GM12865 (cell line): ENCODE data around the gene DCLK3.

Experiments
- DNase-seq: peaks from one replicate; pipeline ENCODE4 v3.0.0; 2010; ENCODE audit warnings: low read depth
- H3K4me3 ChIP-seq: 2 replicates; pipeline ENCODE4 v1.5.1; 2011; ENCODE audit warnings: mild to moderate bottlenecking, low read depth, low read length, control low read depth
- TF ChIP-seq, protein P1 (sequence below): IDR thresholded peaks from 2 replicates; pipeline ENCODE4 v1.5.1; 2011; ENCODE audit warnings: low read length, control low read depth, low read depth, inconsistent platforms; ENCODE audit not compliant: insufficient read depth; ENCODE audit errors: missing control alignments

Gene DCLK3

DNA sequence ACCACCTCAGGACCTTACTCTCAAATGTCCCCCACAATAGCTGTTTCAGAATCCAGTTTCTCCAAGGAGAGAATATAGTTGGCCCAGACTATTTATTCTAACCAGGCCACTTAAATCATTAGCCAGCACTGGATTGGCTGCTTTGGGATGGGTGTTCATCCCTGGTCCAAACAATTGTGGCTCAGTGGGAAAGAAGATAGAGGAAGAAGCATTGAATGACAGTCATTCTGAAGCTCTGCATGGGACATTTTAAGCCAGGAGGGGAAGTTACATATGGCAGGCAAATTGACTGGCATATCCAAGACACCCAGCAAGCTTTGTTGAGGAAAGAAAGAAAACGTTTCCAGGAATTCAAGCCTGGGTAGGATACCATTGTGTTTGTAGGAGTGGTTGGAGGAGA, 5.6 kb upstream of the DCLK3 start:
- TF ChIP-seq, protein P1, sequence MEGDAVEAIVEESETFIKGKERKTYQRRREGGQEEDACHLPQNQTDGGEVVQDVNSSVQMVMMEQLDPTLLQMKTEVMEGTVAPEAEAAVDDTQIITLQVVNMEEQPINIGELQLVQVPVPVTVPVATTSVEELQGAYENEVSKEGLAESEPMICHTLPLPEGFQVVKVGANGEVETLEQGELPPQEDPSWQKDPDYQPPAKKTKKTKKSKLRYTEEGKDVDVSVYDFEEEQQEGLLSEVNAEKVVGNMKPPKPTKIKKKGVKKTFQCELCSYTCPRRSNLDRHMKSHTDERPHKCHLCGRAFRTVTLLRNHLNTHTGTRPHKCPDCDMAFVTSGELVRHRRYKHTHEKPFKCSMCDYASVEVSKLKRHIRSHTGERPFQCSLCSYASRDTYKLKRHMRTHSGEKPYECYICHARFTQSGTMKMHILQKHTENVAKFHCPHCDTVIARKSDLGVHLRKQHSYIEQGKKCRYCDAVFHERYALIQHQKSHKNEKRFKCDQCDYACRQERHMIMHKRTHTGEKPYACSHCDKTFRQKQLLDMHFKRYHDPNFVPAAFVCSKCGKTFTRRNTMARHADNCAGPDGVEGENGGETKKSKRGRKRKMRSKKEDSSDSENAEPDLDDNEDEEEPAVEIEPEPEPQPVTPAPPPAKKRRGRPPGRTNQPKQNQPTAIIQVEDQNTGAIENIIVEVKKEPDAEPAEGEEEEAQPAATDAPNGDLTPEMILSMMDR: no peak
- H3K4me3 ChIP-seq: no peak overlapping the region
- DNase-seq: no peak

DNA sequence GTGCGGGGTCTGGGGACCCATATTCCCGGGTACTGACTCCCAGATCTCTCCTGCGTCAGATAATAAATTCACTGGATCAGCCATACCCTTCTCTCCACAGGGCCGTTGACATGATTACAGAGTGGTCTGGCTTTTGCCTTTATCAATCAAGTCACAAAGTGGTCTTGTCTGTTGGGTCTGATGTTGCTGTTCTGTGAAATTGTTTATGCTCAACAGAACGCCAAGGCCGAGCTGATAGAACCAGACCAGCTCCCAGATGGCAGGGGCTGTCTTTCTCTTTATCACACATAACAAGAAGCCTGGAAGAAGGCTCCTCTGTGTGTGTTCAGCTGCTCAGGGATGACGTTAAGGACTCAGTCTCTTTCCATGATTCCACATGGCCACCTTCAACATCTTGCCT, 751 bp upstream of the DCLK3 start:
- DNase-seq: no peak
- H3K4me3 ChIP-seq: no peak overlapping the region
- TF ChIP-seq, protein P1: no peak

DNA sequence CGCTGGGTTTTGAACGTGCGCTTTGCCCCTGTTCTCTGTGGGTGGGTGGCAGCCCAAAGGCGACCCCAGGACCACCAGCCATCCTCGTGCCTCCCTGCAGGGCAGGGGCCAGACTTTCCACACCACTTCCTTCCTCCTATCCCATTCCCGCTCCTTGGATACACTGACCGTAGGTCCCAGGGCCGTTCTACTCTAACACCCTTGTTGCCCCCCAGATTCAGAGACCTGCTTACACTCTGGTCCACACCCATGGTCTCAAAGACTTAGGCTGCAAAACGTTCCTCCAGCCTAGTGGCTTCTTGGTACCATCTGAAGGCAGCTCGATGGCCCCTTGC, 318 bp upstream of the DCLK3 start:
- no peak overlapping the region for H3K4me3 ChIP-seq
- TF ChIP-seq, protein P1: no peak
- no peak for DNase-seq

DNA sequence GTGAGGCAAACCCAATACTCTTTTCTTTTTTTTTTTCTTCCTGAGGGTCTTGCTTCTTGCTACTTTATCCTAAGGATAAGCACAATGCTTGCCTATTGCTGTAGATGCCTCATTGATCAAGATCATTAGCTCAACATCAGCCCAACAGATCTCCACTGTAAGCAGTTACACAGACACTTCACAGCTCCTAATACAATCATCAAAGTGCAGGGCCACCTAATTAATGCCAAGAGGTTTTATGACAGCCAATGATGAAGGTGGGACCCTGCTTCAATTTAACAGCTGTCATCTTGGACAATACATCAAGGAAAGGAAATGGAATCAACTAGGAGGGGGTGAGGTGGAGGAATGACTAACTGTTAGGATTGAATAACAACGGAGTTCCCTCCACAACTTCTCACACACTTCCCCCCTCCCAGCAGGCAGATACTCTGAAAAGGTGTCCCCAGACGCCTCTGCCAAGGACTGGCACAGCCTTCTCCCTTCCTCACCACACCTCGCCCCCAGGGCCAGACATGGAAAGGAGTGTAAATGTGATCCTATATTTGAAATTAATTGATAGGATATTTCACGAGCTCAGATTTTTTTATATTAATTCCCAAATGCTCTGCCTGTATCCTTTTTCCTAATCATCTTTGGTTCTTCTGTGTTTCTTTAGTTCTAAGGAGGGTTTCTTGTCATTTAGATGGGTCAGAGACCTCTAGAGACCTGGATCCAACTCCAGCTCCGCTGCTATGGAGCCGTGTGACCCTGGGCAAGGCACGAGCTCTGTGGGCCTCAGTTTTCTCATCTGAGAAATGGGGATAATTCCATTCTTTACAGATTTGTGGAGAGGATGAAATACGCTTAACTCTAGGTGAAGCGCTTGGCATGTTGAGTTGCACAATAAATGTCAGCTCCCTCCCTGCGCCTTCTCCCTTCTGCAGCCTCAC, 1.2 kb downstream of the DCLK3 start:
- no peak overlapping the region for H3K4me3 ChIP-seq
- TF ChIP-seq, protein P1: no peak
- no peak for DNase-seq

DNA sequence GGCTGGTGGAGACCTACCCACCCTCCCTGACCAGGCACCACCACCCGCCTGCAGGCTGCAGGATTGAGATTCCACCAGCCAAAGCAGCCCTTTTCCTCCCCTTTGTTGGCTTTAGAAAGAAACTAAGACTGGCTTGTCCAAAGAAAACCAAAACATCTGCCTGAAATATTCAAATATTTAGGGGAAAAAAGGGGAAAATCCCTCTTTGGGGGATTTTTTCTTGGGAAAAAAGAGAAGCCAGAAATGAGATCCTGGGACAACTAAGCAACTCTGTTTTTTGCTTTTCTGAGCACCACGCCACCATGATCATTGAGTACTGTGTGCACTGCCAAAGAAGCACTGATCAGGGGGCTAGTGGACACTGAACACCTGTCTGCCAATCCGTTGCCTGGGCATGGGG, 2.6 kb downstream of the DCLK3 start:
- TF ChIP-seq, protein P1: no peak
- H3K4me3 ChIP-seq: no peak overlapping the region
- DNase-seq: no peak

DNA sequence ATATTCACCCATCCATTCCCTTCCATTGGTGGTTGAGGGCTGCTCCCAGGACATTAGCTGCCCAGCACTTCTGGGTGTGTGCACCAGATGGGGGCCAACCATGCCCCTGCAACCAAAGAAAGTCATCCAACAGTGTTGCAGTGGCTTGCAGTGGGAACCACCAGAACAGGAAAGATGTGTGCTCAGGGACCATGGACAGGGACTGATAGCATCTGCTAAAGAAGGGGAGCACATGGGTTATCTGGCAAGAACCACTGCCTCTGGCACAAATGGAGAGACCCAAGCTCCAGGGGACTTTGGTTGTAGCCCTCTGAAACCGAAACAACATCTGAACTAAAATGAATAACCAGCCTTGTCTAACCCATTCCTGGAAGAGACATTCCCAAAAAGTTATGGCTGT, 8.1 kb downstream of the DCLK3 start:
- H3K4me3 ChIP-seq: no peak overlapping the region
- TF ChIP-seq, protein P1: no peak
- no peak for DNase-seq

DNA sequence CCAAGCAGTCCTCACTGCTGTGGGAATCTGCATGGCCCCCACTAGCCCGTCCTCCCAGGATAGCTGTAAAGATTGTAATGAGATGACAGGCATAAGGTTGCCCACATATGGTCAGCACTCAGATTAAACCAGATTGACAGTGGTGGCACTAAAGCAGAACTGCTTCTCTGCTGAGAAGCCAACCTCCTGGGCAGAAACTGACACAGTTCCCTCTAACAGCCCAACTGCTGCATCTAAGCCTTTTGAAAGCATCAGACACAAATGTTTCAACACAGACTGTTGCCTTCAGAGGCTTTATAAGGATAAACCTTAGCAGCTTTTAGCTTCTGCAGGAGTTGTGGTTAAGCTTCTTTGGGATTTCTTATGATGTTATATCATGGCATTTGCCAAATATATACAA, 13.0 kb downstream of the DCLK3 start:
- no peak for DNase-seq
- TF ChIP-seq, protein P1: no peak
- H3K4me3 ChIP-seq: no peak overlapping the region
